HepG2 (cell line): ENCODE measurements around the gene C21orf58. TPM values are rescaled to one million over a fixed set of nuclear protein-coding genes. Genes with fewer than 3 reads are reported as not detected.
"Not testable (repeated sequence)": the region's sequence is repeated elsewhere in the genome, so short reads cannot be mapped to it uniquely, and the experiment has no call there.

Experiments used
- ATAC-seq: fragments of 200-7000 bp; cut with Tn5 transposase; 3 replicates; pipeline ENCODE4 v1.9.1; 2020; ENCODE audit warnings: mild to moderate bottlenecking, moderate library complexity
- BruUV-seq: library from RNA; stranded (reverse); fragments of 400-500 nt; replicated peaks from 2 replicates; lab custom pipeline; 2021; lab: Mats Ljungman, UMichigan
- CTCF ChIA-PET: fragments of 300-600 bp; formaldehyde crosslinking; extraction: SDS; loops from one replicate; lab custom pipeline; 2021; ENCODE audit warnings: low total read pairs, inconsistent platforms, low intra/inter-chr PET ratio; lab: Yijun Ruan, JAX
- POLR2A ChIA-PET: fragments of 350-600 bp; sonication (Branson Sonifier 250); formaldehyde crosslinking; loops from one replicate; lab custom pipeline; 2020; ENCODE audit warnings: antibody characterized with exemption, inconsistent platforms; lab: Yijun Ruan, JAX
- DNase-seq: peaks from one replicate; pipeline ENCODE4 v3.0.0-alpha.2; 2015; ENCODE audit warnings: low spot score
- FAIRE-seq: peaks from 3 replicates; lab custom pipeline; 2011; peaks lifted over from hg19 to GRCh38; lab: Jason Lieb, UNC
- H2AFZ ChIP-seq: one replicate; pipeline ENCODE4 v1.6.1; 2011; ENCODE audit warnings: low read length, inconsistent platforms
- H3K27ac ChIP-seq: fragments of 300-600 bp; 3 replicates; pipeline ENCODE4 v1.8.0; 2011; ENCODE audit warnings: mixed run types, mild to moderate bottlenecking, mixed read lengths, low read length, inconsistent platforms; ENCODE audit not compliant: insufficient read depth; ENCODE audit errors: extremely low read length
- H3K27me3 ChIP-seq, 2 experiments: fragments of 200-600 bp in 1 of 2; 2 replicates in 1 of 2; 3 replicates in 1 of 2; pipeline versions ENCODE4 v1.6.0 to v1.8.0; 2011; ENCODE audit warnings: low read length in 2 of 2, mild to moderate bottlenecking in 2 of 2, moderate library complexity in 2 of 2, inconsistent platforms in 1 of 2; ENCODE audit not compliant: insufficient read depth in 2 of 2, control insufficient read depth in 1 of 2
- H3K36me3 ChIP-seq, 2 experiments: fragments of 200-600 bp in 1 of 2; replicated peaks in 1 of 2; 2 replicates in 1 of 2; 3 replicates in 1 of 2; pipeline versions ENCODE4 v1.5.1 to v1.8.0; 2011; ENCODE audit warnings: low read length in 2 of 2, inconsistent platforms in 1 of 2; ENCODE audit not compliant: insufficient read depth in 2 of 2, control insufficient read depth in 1 of 2
- H3K4me1 ChIP-seq: 2 replicates; pipeline ENCODE4 v1.5.1; 2012; ENCODE audit warnings: low read length, inconsistent platforms; ENCODE audit not compliant: insufficient read depth
- H3K4me2 ChIP-seq: 2 replicates; pipeline ENCODE4 v1.6.0; 2011; ENCODE audit warnings: low read depth, low read length, inconsistent platforms
- H3K4me3 ChIP-seq, 3 experiments: fragments of 200-600 bp in 1 of 3; sonication (generic), shearing (Covaris generic) in 1 of 3; replicated peaks in 1 of 3; 2 replicates each; pipeline ENCODE4 v1.5.1; 2011 to 2016; ENCODE audit warnings: low read length in 3 of 3, inconsistent platforms in 2 of 3, low read depth in 2 of 3, mild to moderate bottlenecking in 2 of 3, control low read depth in 1 of 3, mixed read lengths in 1 of 3; ENCODE audit not compliant: insufficient read depth in 1 of 3
- H3K79me2 ChIP-seq: one replicate; pipeline ENCODE4 v1.6.1; 2011; ENCODE audit warnings: low read length, inconsistent platforms; ENCODE audit not compliant: insufficient read depth
- H3K9ac ChIP-seq: 2 replicates; pipeline ENCODE4 v1.6.0; 2011; ENCODE audit warnings: mild to moderate bottlenecking, low read depth, low read length, inconsistent platforms; ENCODE audit not compliant: insufficient read depth
- H3K9me3 ChIP-seq: 2 replicates; pipeline ENCODE4 v1.5.1; 2012; ENCODE audit warnings: mild to moderate bottlenecking, low read length
- H4K20me1 ChIP-seq: 2 replicates; pipeline ENCODE4 v1.6.0; 2011; ENCODE audit warnings: inconsistent platforms, mild to moderate bottlenecking, low read length, moderate library complexity; ENCODE audit not compliant: insufficient read depth
- CBX5 ChIP-seq: sonication (generic); formaldehyde crosslinking; IDR thresholded peaks from 2 replicates; pipeline ENCODE4 v1.4.0; 2020; ENCODE audit warnings: missing genetic modification reagents, borderline replicate concordance
- CHCHD3 ChIP-seq: sonication (generic); formaldehyde crosslinking; IDR thresholded peaks from 2 replicates; pipeline ENCODE4 v1.8.0; 2022; ENCODE audit warnings: mild to moderate bottlenecking, missing genetic modification reagents, moderate library complexity
- ELF3 ChIP-seq: IDR thresholded peaks from 2 replicates; pipeline ENCODE4 v1.6.1; 2016; ENCODE audit warnings: missing genetic modification reagents, missing compliant biosample characterization
- GTF3A ChIP-seq: sonication (generic); formaldehyde crosslinking; conservative IDR thresholded peaks from 2 replicates; pipeline ENCODE4 v1.4.0; 2020; ENCODE audit warnings: mild to moderate bottlenecking, missing genetic modification reagents
- MXI1 ChIP-seq: IDR thresholded peaks from 3 replicates; pipeline ENCODE4 v1.6.1; 2012; ENCODE audit warnings: low read depth, low read length, inconsistent platforms, borderline replicate concordance
- NR2F2 ChIP-seq: IDR thresholded peaks from 2 replicates; pipeline ENCODE4 v1.6.1; 2012; ENCODE audit warnings: low read depth, inconsistent platforms, borderline replicate concordance
- RARG ChIP-seq: sonication (generic); formaldehyde crosslinking; IDR thresholded peaks from 2 replicates; pipeline ENCODE4 v1.4.0; 2020; ENCODE audit warnings: low read depth, mild to moderate bottlenecking, missing genetic modification reagents
- ZNF264 ChIP-seq: sonication (generic); formaldehyde crosslinking; IDR thresholded peaks from 2 replicates; pipeline ENCODE4 v1.4.0; 2020; ENCODE audit warnings: missing genetic modification reagents
- ZNF496 ChIP-seq: sonication (generic); formaldehyde crosslinking; IDR thresholded peaks from 2 replicates; pipeline ENCODE4 v1.8.1; 2023; ENCODE audit warnings: mild to moderate bottlenecking, moderate library complexity, missing genetic modification reagents; ENCODE audit not compliant: insufficient replicate concordance
- ZNF547 ChIP-seq: sonication (generic); formaldehyde crosslinking; IDR thresholded peaks from 2 replicates; pipeline ENCODE4 v1.5.1; 2020; ENCODE audit warnings: mild to moderate bottlenecking, missing genetic modification reagents
- WGBS: methylation state at CpG from one replicate; pipeline ENCODE4 v1.1.6; 2017; ENCODE audit warnings: low lambda C conversion rate; 5-methylcytosine and 5-hydroxymethylcytosine counted together
- in situ Hi-C: cut with HindIII; loops from 2 replicates; pipeline ENCODE4 v1.10.0; 2017; ENCODE audit warnings: low pct_unique_long_range_greater_than_20kb; ENCODE audit not compliant: extremely low pct_ligation_motif_present
- intact Hi-C: fragments of 100-400 bp; cut with micrococcal nuclease; formaldehyde crosslinking; loops from one replicate; pipeline ENCODE4 v1.10.0; 2022; ENCODE audit not compliant: unreplicated experiment
- polyA plus RNA-seq, 8 experiments: library from polyadenylated mRNA; depleted of rRNA in 3 of 8; stranded (reverse) in 7 of 8; unstranded in 1 of 8; fragments of >200 nt; fragmentation: Illumina TruSeq in 4 of 8; extraction: Trizol in 4 of 8; gene quantifications; 2 replicates each; pipeline versions ENCODE4 v1.2.1 to v1.2.3, GENCODE V29; 2011 to 2016; ENCODE audit warnings: low read depth in 4 of 8, missing spikeins in 1 of 8, mixed read lengths in 1 of 8; ENCODE audit not compliant: insufficient read depth in 1 of 8
- total RNA-seq, 5 experiments: library from RNA; depleted of rRNA; stranded (reverse); fragments of >200 nt; fragmentation: Illumina TruSeq; extraction: Trizol; gene quantifications; 2 replicates each; pipeline ENCODE4 v1.2.3, GENCODE V29; 2016; ENCODE audit warnings: low read depth in 1 of 5
- TF ChIP-seq, protein P1 (sequence below): sonication (generic); formaldehyde crosslinking; IDR thresholded peaks from 2 replicates; pipeline ENCODE4 v1.4.0; 2020; ENCODE audit warnings: missing genetic modification reagents, borderline replicate concordance
- TF ChIP-seq, protein P2 (sequence below): sonication (generic); formaldehyde crosslinking; IDR thresholded peaks from 2 replicates; pipeline ENCODE4 v1.5.0; 2020; ENCODE audit warnings: missing genetic modification reagents, mild to moderate bottlenecking, borderline replicate concordance

Gene C21orf58
- total and polyA plus RNA-seq, 2 of the 13 experiments (the other 11 are each of a cell fraction or from before 2014, with no cell fraction given) = 3.5 to 6.8 TPM

DNA sequence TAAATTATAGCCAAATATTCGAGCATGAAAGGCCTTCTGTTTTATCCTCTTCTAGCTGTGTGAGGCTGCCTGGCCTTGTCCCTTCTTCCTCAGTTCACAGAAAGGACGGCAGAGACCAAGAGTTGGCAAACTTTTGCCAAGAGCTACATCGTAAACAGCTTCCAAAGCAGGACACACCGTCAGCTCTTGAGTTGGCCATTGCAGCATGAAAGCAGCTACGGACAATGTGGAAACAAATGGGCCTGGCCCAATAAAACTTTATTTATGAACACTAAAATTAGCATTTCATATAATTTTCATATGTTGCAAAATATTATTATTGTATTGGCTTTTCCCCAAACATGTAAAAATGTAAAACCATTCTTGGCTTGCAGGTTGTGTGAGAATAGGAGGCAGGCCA is 10.7 kb downstream of the C21orf58 start (continued):
- TF ChIP-seq, protein P1, sequence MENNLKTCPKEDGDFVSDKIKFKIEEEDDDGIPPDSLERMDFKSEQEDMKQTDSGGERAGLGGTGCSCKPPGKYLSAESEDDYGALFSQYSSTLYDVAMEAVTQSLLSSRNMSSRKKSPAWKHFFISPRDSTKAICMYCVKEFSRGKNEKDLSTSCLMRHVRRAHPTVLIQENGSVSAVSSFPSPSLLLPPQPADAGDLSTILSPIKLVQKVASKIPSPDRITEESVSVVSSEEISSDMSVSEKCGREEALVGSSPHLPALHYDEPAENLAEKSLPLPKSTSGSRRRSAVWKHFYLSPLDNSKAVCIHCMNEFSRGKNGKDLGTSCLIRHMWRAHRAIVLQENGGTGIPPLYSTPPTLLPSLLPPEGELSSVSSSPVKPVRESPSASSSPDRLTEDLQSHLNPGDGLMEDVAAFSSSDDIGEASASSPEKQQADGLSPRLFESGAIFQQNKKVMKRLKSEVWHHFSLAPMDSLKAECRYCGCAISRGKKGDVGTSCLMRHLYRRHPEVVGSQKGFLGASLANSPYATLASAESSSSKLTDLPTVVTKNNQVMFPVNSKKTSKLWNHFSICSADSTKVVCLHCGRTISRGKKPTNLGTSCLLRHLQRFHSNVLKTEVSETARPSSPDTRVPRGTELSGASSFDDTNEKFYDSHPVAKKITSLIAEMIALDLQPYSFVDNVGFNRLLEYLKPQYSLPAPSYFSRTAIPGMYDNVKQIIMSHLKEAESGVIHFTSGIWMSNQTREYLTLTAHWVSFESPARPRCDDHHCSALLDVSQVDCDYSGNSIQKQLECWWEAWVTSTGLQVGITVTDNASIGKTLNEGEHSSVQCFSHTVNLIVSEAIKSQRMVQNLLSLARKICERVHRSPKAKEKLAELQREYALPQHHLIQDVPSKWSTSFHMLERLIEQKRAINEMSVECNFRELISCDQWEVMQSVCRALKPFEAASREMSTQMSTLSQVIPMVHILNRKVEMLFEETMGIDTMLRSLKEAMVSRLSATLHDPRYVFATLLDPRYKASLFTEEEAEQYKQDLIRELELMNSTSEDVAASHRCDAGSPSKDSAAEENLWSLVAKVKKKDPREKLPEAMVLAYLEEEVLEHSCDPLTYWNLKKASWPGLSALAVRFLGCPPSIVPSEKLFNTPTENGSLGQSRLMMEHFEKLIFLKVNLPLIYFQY (CRISPR knock-in tag) = no peak
- TF ChIP-seq ELF3 (CRISPR knock-in tag) (no peak), CHCHD3 (CRISPR knock-in tag) (no peak), GTF3A (CRISPR knock-in tag) (no peak), RARG (no peak), ZNF547 (CRISPR knock-in tag) (no peak), NR2F2 (no peak), CBX5 (CRISPR knock-in tag) (no peak), ZNF496 (CRISPR knock-in tag) (no peak)
- TF ChIP-seq, all 625 proteins: peak for 0

DNA sequence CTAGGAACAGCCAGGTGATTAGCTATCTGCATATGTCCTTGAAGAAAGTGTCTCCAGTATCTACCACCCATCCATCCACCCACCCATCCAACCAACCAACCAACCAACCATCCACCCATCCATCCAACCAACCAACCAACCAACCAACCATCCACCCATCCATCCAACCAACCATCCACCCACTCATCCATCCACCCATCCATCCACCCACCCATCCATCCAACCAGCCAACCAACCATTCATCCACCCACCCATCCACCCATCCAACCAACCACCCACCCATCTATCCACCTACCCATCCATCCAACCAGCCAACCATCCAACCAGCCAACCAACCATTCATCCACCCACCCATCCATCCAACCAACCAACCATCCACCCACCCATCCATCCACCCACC is 12.1 kb downstream of the C21orf58 start:
- no peak overlapping the region for H3K27ac ChIP-seq
- H3K9me3 ChIP-seq = no peaks in the 10 kb centered on the region
- no peak overlapping the region for H2AFZ ChIP-seq
- H4K20me1 ChIP-seq = no peaks in the 10 kb centered on the region
- TF ChIP-seq MXI1 (no peak), ZNF264 (CRISPR knock-in tag) (no peak)
- TF ChIP-seq, protein P2, sequence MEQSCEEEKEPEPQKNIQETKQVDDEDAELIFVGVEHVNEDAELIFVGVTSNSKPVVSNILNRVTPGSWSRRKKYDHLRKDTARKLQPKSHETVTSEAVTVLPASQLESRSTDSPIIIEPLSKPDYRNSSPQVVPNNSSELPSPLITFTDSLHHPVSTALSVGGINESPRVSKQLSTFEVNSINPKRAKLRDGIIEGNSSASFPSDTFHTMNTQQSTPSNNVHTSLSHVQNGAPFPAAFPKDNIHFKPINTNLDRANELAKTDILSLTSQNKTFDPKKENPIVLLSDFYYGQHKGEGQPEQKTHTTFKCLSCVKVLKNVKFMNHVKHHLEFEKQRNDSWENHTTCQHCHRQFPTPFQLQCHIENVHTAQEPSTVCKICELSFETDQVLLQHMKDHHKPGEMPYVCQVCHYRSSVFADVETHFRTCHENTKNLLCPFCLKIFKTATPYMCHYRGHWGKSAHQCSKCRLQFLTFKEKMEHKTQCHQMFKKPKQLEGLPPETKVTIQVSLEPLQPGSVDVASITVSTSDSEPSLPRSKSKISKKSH (CRISPR knock-in tag) = no peak
- ATAC-seq (no peak), FAIRE-seq (no peak), DNase-seq (no peak)
- in situ Hi-C loops = no loop called here
- POLR2A ChIA-PET = no interaction called here
- no peak overlapping the region for H3K4me2 ChIP-seq
- H3K4me1 ChIP-seq = no peaks in the 10 kb centered on the region
- no peak overlapping the region for H3K4me3 ChIP-seq
- H3K36me3 ChIP-seq = peaks cover 0 to 2% of the 10 kb centered on the region in 2 experiments; a peak in 1 of 5 replicates
- intact Hi-C loops = no loop called here
- CTCF ChIA-PET = no interaction called here
- BruUV-seq = no TSS peak
- H3K27me3 ChIP-seq = no peaks in the 10 kb centered on the region
- H3K79me2 ChIP-seq = no peaks in the 10 kb centered on the region
- H3K9ac ChIP-seq = no peak overlapping the region

DNA sequence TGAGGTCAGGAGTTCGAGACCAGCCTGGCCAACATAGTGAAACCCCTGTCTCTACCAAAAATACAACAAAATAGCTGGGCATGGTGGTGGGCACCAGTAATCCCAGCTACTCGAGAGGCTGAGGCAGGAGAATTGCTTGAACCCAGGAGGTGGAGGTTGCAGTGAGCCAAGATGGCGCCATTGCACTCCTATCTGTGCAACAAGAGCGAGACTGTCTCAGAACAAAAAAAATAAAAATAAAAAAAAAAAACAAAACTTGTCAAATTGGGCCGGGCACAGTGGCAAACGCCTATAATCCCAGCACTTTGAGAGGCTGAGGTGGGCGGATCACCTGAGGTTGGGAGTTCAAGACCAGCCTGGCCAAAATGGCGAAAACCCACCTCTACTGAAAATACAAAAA is 13.4 kb downstream of the C21orf58 start:
- H3K4me1 ChIP-seq, H2AFZ ChIP-seq, H3K36me3 ChIP-seq, H3K9ac ChIP-seq, FAIRE-seq, H3K27ac ChIP-seq, DNase-seq, intact Hi-C loops, H3K79me2 ChIP-seq, ATAC-seq, POLR2A ChIA-PET, H3K9me3 ChIP-seq, CTCF ChIA-PET, H3K27me3 ChIP-seq, BruUV-seq, H3K4me3 ChIP-seq, in situ Hi-C loops, H4K20me1 ChIP-seq, H3K4me2 ChIP-seq: not testable (repeated sequence)
- 99% methylated on average over 8 of the region's 8 CpGs for WGBS
